ENCODE results near the gene NRDE2.

The NRDE2 gene

DNA sequence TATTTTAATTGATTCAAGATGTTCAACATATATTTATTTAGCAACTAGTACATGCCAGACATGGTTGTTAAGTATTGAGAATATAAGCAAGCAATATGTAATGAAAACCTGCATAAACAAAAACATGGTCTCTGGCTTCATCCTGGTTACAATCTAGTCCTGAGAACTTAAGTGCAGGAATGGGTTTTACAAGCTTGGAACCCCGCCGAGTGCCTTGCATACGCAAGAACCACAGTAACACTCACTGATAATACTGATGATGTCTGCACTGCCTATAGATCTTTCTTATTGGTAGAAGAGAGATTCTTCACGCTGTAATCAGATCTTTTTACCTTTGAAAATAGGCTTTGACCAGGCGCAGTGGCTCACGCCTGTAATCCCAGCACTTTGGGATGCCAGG is 42.1 kb upstream of the NRDE2 start:
- ChIA-PET CTCF (no interaction called here), POLR2A (ENCODE audit: low non-redundant PET) (no interaction called here)
- DNase-seq (ENCODE audit: low spot score) = no peak
- TF ChIP-seq, protein P1, sequence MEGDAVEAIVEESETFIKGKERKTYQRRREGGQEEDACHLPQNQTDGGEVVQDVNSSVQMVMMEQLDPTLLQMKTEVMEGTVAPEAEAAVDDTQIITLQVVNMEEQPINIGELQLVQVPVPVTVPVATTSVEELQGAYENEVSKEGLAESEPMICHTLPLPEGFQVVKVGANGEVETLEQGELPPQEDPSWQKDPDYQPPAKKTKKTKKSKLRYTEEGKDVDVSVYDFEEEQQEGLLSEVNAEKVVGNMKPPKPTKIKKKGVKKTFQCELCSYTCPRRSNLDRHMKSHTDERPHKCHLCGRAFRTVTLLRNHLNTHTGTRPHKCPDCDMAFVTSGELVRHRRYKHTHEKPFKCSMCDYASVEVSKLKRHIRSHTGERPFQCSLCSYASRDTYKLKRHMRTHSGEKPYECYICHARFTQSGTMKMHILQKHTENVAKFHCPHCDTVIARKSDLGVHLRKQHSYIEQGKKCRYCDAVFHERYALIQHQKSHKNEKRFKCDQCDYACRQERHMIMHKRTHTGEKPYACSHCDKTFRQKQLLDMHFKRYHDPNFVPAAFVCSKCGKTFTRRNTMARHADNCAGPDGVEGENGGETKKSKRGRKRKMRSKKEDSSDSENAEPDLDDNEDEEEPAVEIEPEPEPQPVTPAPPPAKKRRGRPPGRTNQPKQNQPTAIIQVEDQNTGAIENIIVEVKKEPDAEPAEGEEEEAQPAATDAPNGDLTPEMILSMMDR (conservative IDR thresholded peaks at IDR 0.05; ENCODE audit: low read depth) = no peak
- no peak overlapping the region for H3K27ac ChIP-seq

GRCh38 chr14:90368946-90369721 is 37.4 kb upstream of the NRDE2 start:
- H3K27ac ChIP-seq = no peak overlapping the region
- ChIA-PET CTCF (interaction anchor here (0.8 to 0.9 kb wide), 2 partner anchors 10 to 389 kb away, joined by 3 to 6 read pairs; no protein-coding TSS in a partner anchor), POLR2A (ENCODE audit: low non-redundant PET) (no interaction called here)
- TF ChIP-seq, protein P1 (conservative IDR thresholded peaks at IDR 0.05; ENCODE audit: low read depth) = 0 out of 2 replicates have a peak, but pooled peaks have one; percentile 14
- no peak for DNase-seq (ENCODE audit: low spot score)

- H3K27ac ChIP-seq = no peak overlapping the region
- ChIA-PET POLR2A (ENCODE audit: low non-redundant PET) (no interaction called here), CTCF (no interaction called here)
- TF ChIP-seq, protein P1 (conservative IDR thresholded peaks at IDR 0.05; ENCODE audit: low read depth) = no peak
- DNase-seq (ENCODE audit: low spot score) = no peak
Observed at GRCh38 chr14:90362558-90362896, 30.8 kb upstream of the NRDE2 start.

GRCh38 chr14:90361865-90362557 is 30.3 kb upstream of the NRDE2 start:
- POLR2A ChIA-PET (ENCODE audit: low non-redundant PET) = no interaction called here
- TF ChIP-seq, protein P1 (conservative IDR thresholded peaks at IDR 0.05; ENCODE audit: low read depth) = no peak
- CTCF ChIA-PET = no interaction called here
- no peak for DNase-seq (ENCODE audit: low spot score)
- H3K27ac ChIP-seq = no peak overlapping the region

GRCh38 chr14:90358359-90358758 is 26.6 kb upstream of the NRDE2 start:
- DNase-seq (ENCODE audit: low spot score) = no peak
- ChIA-PET CTCF (no interaction called here), POLR2A (ENCODE audit: low non-redundant PET) (no interaction called here)
- no peak overlapping the region for H3K27ac ChIP-seq
- TF ChIP-seq, protein P1 (conservative IDR thresholded peaks at IDR 0.05; ENCODE audit: low read depth) = no peak

- DNase-seq (ENCODE audit: low spot score) = no peak
- CTCF ChIA-PET = interaction anchor here (0.7 kb wide), 1 partner anchor 531 kb away, joined by 5 read pairs; no protein-coding TSS in a partner anchor
- no peak overlapping the region for H3K27ac ChIP-seq
- TF ChIP-seq, protein P1 (conservative IDR thresholded peaks at IDR 0.05; ENCODE audit: low read depth) = no peak
- POLR2A ChIA-PET (ENCODE audit: low non-redundant PET) = no interaction called here
Observed at GRCh38 chr14:90356925-90357324, 25.2 kb upstream of the NRDE2 start.

Data from RWPE1 (cell line).